Heart left ventricle (tissue), 13 donors: Measurements from ENCODE around the gene CBFA2T3.

ENCODE experiments used
- POLR2A ChIP-seq, 2 donors: fragments of 450-650 bp; IDR thresholded peaks; one replicate each; pipeline ENCODE4 v1.6.1; 2017; ENCODE audit warnings: antibody characterized with exemption in 2 of 2, mild to moderate bottlenecking in 2 of 2, moderate library complexity in 2 of 2
- TF ChIP-seq, protein P1 (sequence below), 12 donors: fragments of 200-600 bp; sonication (generic) in 4 of 12; IDR thresholded peaks; one replicate each; pipeline versions ENCODE4 v1.5.0 to v1.8.0; 2018 to 2022; ENCODE audit warnings: antibody characterized with exemption in 12 of 12, mild to moderate bottlenecking in 5 of 12
- donor health status: ischemic (EF 13 %, LVEDD 7.1; RV severe dilation, severe dysfunction).
- donor health status: DM: no; HTN: yes; CAD: no.
- donor health status: DM: no; HTN: no; CAD: no.
- donor health status: ischemic (EF 25% LVEDD 6.9; RV normal size, moderate dysfunction).
- donor health status: ischemic (EF 25% LVEDD 5.7; RV mildly dilated, moderate dysfunction).
- donor health status: ischemic (EF 35%, LVEDD 5.7; RV mildly dilated, moderate dysfunction).
- donor health status: nonischemic (EF 11% LVEDD 7.7; RV severe dilation, severe dysfunction).
- donor health status: DM: yes; HTN: yes; CAD: no.
- donor health status: PGD.
- donor health status: ischemic (EF 29% LVEDD 5.4; RV normal size, mild dysfunction).
- donor health status: nonischemic (EF 23%, LVEDD 6.1; RV moderate dilation, normal function).

DNA sequence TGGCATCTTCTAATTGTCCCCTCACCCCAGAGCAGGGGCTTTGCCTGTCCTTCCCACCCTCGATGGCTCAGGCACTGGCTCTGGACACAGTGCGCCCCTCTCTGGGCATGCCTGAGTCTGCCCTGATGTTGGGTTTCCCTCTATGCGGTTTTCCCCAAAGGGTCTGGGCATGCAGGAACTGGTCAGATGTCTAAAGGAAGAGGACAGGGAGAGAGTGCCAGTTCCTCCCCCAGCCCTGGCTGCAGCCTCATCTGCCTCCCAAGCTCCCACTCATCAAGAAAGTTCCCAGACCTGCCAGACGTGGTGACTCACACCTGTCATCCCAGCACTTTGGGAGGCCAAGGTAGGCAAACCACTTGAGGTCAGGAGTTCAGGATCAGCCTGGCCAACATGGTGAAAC lies 69.2 kb downstream of the CBFA2T3 start:
- TF ChIP-seq, protein P1, sequence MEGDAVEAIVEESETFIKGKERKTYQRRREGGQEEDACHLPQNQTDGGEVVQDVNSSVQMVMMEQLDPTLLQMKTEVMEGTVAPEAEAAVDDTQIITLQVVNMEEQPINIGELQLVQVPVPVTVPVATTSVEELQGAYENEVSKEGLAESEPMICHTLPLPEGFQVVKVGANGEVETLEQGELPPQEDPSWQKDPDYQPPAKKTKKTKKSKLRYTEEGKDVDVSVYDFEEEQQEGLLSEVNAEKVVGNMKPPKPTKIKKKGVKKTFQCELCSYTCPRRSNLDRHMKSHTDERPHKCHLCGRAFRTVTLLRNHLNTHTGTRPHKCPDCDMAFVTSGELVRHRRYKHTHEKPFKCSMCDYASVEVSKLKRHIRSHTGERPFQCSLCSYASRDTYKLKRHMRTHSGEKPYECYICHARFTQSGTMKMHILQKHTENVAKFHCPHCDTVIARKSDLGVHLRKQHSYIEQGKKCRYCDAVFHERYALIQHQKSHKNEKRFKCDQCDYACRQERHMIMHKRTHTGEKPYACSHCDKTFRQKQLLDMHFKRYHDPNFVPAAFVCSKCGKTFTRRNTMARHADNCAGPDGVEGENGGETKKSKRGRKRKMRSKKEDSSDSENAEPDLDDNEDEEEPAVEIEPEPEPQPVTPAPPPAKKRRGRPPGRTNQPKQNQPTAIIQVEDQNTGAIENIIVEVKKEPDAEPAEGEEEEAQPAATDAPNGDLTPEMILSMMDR (IDR thresholded peaks at IDR 0.05), result no peak
- no peak for TF ChIP-seq POLR2A (IDR thresholded peaks at IDR 0.05)
